Measurements from ENCODE around the gene ECM1.

ECM1 gene

DNA sequence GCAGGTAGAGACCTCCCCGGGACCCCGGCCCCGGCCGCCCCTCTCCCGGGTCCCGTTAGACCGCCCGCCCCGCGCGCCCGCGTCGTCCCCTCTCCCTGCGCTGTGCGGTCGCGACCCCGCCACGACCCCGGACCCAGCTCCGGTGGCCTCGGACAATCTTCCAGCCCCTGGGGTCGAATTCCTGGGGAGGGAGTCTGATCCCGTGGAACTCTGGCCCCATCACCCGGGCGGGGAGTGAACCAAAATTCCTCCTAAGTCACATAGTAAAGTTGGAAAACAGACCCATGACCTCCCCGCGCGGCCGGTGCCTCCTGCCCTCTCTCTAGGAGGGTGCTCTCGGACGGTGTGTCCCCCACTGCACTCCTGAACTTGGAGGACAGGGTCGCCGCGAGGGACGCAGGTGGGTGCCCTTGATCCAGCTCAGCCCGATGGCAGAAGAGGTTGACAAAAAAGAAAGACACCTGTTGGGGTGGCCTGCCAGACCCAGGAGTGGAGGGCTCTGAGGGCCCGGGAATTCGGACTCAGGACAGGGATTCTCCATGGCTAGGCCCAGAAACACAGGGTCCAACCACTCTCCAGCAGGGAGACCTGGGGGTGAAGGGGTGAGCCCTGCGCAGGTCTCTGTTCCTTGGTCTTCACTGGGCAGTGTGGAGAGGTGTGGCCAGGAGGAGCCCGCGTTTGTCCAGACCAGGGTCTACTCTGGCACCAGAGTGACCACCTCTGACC is 41.8 kb downstream of the ECM1 start:
- peak overlapping the region; percentile 62 for H3K4me3 ChIP-seq (ENCODE audit: low read length)
- TF ChIP-seq, protein P1, sequence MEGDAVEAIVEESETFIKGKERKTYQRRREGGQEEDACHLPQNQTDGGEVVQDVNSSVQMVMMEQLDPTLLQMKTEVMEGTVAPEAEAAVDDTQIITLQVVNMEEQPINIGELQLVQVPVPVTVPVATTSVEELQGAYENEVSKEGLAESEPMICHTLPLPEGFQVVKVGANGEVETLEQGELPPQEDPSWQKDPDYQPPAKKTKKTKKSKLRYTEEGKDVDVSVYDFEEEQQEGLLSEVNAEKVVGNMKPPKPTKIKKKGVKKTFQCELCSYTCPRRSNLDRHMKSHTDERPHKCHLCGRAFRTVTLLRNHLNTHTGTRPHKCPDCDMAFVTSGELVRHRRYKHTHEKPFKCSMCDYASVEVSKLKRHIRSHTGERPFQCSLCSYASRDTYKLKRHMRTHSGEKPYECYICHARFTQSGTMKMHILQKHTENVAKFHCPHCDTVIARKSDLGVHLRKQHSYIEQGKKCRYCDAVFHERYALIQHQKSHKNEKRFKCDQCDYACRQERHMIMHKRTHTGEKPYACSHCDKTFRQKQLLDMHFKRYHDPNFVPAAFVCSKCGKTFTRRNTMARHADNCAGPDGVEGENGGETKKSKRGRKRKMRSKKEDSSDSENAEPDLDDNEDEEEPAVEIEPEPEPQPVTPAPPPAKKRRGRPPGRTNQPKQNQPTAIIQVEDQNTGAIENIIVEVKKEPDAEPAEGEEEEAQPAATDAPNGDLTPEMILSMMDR (conservative IDR thresholded peaks at IDR 0.05; ENCODE audit: low read length) = peak; percentile 38
- DNase-seq (ENCODE audit: low read depth) = no peak

- peak overlapping the region; percentile 62 for H3K4me3 ChIP-seq (ENCODE audit: low read length)
- TF ChIP-seq, protein P1 (conservative IDR thresholded peaks at IDR 0.05; ENCODE audit: low read length) = no peak
- DNase-seq (ENCODE audit: low read depth) = no peak
Measured at GRCh38 chr1:150550222-150551050, 42.5 kb downstream of the ECM1 start.

- TF ChIP-seq, protein P1 (conservative IDR thresholded peaks at IDR 0.05; ENCODE audit: low read length) = no peak
- DNase-seq (ENCODE audit: low read depth) = no peak
- no peak overlapping the region; the same call in 1 of the 2 replicates for H3K4me3 ChIP-seq (ENCODE audit: low read length)
Measured at GRCh38 chr1:150551051-150551783, 43.3 kb downstream of the ECM1 start.

DNA sequence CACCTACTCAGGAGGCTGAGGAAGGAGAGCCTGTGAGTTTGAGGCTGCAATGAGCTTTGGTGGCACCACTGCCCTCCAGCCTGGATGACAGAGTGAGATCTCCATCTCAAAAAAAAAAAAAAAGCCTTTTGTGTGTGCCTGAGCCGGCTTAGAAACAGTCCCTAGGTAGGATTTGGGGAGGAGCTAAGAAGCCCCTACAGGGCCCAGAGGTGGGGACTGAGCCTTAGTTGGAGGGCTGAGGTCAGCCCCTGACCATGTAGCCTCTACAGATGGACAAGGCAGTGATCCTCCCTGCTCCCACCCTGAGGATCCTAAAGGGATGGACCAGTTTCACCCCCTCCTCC is 43.8 kb downstream of the ECM1 start:
- H3K4me3 ChIP-seq (ENCODE audit: low read length) = no peak overlapping the region
- TF ChIP-seq, protein P1 (conservative IDR thresholded peaks at IDR 0.05; ENCODE audit: low read length) = no peak
- DNase-seq (ENCODE audit: low read depth) = no peak

DNA sequence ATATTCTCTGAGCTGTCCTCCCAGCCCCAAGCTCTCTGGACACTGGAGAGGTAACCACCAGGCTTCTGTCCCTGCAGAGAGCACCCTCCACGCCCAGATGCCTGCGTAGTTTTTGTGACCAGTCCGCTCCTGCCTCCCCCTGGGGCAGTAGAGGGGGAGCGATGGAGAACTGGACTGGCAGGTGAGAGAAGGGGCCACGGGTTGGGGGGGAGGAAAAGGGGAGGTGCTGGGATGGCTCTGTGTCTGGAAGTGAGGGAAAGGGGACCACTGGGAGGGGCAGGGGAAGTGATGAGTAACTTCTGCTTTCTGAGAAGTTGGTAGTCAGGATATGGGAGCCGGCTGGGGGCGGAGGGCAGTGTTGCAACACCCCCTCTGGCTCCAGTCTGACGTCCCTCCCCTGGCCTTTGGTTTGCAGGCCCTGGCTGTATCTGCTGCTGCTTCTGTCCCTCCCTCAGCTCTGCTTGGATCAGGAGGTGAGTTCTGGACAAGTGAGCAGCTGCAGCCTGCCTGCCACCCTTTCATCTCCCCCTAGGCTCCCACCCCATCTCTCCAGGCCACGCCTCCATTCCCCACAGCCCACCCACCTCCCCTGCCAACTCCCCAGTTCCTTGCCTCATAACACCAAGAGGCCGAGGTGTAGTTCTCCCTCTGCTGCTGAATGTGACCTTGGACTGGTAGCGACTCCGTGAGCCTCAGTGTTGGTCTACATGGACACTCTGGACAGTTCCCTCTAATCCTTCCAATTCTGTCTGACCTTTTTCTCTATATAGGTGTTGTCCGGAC is 44.4 kb downstream of the ECM1 start:
- TF ChIP-seq, protein P1 (conservative IDR thresholded peaks at IDR 0.05; ENCODE audit: low read length) = no peak; the same call in 1 of the 2 replicates
- DNase-seq (ENCODE audit: low read depth) = peak; percentile 88
- no peak overlapping the region; the same call in 1 of the 2 replicates for H3K4me3 ChIP-seq (ENCODE audit: low read length)

- H3K4me3 ChIP-seq (ENCODE audit: low read length) = no peak overlapping the region
- DNase-seq (ENCODE audit: low read depth) = no peak
- TF ChIP-seq, protein P1 (conservative IDR thresholded peaks at IDR 0.05; ENCODE audit: low read length) = no peak
Measured at GRCh38 chr1:150552911-150553289, 45.0 kb downstream of the ECM1 start.

Measured in AG10803 (cell line).